D341Med (cell line): ENCODE data around the gene FAM210A.

Experiments
- DNase-seq: peaks from one replicate; pipeline ENCODE4 v3.0.0; 2012; ENCODE audit warnings: low spot score

FAM210A gene

DNA sequence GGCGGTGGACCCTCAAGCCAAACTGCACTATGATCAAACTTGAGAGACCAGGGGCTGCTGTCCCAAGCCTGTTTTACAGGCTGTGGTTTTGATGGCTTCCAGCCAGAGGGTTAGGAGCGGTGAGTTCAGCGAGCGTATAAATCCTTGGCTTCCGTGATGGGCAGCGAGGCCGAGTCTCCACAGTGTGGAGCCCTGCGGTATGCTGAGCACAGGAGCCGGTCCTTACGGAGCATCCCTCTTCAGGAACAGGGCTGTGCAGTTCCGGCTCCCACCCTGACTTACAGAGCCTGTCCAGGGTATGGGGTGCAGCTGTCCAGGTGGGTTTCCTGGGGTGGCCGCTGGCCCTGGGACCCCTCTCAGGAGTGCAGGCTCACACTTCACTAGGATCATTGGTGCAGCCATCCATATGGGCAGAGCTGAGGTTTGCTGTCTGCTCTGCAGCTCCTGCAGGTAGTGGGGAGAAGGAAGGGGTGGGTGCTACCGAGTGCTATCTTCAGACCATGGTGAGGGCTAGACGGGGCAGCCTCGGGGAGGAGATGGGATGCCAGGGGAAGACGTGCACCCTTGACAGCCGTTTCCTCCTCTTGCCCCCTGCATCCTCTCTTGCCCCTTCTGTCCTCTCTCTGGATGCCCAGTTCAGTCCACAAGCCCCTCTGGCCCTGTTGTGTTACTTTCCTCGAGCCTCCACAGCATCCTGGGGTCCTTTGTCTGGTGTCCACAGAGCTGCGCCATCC lies 104.3 kb downstream of the FAM210A start:
- DNase-seq, result no peak

DNA sequence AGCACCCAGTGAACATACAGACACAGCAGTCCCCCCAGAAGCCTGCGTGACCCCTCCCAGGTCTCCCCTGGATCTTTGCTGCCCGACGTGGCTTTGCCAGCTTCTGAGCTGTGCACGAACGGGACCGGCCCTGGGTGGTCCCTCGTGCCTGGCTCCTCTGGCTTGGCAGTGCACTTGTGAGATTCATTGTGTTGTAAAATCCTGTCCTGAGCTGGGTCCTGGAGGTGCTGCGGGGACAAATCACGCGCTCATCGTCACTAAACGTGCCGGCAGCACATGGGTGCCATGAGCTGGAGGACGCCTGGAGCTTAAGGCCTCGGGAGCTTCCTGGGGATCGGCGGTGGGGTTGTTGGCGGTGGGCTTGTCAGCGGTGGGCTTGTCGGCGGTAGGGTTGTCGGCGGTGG lies 104.9 kb downstream of the FAM210A start:
- DNase-seq, result no peak

DNA sequence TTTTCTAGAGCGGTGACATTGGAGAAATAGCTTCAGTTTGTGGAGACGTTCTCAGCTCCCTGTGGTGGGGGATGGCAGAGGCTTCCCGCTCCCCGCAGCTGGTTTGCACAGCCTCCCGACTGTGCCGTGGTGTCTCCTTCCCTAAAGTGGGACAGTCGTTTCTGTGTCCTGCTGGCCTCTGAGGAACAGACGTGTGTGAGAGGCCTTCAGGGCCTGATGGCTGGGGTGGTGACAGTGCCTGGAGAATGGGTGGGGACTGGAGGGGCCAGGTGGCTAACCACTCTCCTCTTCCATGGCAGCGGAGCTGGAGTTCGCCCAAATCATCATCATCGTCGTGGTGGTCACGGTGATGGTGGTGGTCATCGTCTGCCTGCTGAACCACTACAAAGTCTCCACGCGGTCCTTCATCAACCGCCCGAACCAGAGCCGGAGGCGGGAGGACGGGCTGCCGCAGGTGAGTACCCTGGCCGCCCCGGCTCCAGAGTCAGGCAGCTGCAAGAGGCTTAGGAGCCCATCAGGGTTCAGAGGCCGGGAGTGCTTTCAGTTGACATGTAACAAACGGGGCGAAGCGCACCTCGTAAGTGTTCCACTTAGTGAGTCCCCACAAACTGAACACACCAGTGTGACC lies 105.4 kb downstream of the FAM210A start:
- no peak for DNase-seq

DNA sequence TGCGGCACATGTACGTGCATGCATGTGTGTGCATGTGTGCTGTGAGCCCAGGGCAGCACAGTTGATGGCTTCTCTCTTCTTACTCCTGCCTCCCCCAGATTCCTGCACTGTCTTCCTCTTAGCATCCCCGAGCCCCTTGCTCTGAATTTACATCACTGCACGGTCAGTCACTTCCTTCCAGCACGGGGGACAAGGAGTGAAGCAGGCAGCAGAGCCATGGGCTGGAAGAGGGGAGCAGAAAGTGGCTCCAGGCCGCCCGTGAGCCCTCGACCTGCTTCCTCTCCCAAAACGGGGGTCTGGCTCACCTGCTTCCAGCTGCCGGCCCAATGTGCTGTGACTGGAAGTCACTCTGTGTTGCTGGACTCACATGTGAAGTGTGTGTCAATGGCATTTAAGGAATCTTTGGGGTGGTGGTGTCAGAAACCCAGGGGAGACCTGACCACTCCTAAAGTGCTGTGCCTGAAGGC lies 106.1 kb downstream of the FAM210A start:
- no peak for DNase-seq

DNA sequence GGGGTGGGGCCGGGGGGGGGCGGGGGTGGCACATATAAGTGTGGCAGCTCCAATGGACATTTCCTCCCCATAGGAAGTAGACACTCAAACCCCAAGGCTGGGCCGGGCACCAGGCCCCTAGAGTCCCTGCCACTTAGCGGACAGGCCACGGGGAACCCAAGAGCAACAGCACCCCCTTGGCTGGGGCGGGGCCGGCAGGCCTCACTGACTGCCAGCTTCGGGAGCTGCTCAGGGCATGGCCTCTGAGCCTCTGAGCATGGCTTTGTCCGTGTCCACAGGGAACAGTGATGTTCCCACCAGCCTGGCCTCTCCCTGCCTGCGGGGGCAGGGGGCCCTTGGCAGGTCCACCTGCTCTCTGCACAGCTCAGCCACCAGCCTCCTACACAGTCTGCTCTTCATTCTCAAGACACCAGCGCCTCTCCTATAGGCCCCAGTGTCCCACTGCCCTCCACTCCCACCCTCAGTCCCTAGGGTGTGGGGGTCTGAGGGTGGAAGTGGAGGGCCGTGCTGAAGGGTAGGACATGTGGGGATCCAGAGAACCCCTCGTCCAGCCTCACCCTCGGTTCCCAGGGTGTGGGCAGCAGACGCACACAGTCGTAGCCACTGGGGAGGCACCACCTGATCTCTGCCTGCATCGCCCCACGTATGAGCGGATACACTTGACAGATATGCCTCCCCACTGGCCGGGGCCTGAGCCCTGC lies 106.7 kb downstream of the FAM210A start:
- DNase-seq, result no peak

DNA sequence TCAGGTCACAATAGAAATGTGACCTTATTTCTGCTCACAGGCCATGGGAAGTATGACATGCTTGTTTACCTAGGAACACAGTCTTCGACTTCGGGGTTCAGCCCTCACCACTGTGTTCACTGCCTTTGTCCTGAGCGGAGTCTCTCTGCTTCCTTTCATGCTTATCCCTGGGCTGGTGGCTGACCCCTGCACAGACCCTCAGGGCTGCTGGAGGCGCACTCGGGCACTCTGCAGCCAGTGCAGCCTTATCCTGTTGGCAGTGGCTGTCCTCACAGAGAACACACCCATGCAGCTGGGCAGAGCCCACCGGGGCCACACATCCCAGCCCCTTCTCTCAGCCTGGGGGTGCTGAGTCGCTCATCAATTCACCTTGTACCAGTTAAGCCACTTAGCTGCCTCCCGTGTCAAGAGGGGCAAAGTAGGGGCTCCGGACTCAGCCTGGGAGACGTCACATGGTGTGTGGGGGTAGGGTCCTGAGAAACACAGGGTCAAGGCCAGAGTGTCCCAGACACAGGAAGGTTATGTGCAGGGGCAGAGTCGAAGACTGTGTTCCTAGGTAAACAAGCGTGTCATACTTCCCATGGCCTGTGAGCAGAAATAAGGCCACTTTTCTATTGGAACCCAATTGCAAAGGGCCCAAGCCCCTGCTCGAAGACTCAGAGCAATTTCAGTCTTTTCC lies 107.5 kb downstream of the FAM210A start:
- no peak for DNase-seq

DNA sequence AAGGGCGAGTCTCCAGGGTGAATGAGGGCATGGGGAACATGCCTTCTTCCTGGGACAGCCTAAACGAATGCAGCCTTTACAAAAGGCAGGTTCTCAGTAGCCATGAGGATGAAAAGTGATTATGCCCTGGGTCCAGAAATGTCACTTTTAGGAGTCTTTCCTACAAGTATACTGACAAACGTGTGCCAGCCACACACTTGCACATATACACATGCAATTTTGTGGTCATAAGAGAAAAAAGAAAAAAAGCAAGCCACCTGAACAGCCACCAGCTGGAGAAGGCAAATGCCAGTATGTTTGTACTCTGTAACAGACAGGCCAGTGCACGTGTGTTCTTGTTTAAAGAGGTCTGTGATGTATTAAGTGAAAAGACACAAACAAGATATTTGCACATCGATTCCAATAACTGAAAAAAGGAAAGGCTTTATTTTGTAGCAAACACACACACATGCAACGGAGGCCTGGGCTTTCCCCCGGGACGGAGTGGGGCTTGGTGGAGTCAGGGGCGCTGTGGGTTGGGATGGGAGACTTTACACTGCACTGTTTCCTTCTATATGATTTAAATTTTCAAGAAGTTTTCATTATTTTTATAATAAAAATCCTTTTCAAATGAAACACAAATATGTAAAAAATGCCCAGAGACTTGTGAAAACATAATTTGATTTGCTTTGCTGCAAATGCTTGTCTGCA lies 108.4 kb downstream of the FAM210A start:
- DNase-seq, result no peak

DNA sequence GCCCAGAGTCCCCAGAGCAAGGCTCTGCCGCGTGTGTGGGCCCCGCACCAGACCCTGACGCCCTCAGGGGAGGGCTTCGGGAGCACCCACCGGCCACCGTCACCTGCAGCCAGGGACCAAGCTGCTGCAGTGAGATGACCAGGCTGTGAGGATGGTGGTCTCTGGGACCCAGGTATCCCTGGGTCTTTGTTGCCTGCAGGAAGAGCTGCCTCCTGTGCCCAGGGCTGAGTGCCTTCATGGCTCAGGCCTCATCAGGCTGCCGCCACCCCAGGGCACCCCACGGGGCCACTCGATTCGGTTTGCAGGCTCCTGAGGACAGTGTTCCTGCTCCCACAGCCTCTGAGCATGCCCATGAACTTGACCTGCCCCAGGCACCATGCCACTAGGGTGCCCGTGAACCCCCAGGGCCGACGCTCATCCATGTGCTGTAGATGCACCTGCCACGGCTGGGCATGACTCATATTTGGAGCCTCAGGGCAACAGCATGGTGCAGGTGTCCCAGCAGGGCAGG lies 109.8 kb downstream of the FAM210A start:
- no peak for DNase-seq

DNA sequence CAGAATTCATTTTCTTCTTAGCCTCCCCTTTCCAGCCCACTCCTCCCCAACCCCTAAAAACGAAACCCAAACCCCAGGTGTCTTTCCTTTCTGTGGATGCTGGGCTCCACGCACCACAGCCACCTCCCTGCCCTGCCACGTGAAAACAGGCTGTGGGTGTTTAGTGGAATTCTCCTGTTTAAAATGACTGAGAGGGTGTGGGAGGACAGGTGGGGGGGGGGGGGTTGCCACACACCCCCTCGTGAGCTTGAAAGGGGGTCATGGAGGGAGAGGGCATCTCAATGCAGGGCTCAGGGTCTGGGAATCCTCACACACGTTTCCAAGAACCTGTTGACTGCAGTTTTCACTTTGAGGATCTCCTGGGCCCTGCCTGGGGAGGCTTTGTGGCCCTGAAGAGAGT lies 110.3 kb downstream of the FAM210A start:
- no peak for DNase-seq

DNA sequence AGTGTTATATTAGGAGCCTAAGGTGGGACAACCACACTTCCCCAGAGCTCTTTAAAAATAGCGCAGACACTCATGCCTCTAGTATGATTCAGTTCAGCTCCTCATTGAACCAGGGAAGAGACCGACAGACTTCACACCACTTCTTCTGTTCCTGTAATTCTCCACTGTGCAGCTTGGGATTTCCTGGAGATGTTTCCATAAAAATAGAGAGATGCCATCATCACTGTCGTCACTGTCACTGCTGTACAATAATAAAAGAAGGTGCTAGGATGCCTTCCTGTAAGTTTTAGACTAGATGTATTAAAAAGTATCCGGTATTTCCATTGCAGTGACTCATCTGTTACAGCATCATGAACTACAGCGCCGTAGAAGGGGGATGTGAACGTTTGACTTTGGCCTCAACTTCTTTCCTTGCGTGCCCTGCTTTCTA lies 110.9 kb downstream of the FAM210A start:
- no peak for DNase-seq

DNA sequence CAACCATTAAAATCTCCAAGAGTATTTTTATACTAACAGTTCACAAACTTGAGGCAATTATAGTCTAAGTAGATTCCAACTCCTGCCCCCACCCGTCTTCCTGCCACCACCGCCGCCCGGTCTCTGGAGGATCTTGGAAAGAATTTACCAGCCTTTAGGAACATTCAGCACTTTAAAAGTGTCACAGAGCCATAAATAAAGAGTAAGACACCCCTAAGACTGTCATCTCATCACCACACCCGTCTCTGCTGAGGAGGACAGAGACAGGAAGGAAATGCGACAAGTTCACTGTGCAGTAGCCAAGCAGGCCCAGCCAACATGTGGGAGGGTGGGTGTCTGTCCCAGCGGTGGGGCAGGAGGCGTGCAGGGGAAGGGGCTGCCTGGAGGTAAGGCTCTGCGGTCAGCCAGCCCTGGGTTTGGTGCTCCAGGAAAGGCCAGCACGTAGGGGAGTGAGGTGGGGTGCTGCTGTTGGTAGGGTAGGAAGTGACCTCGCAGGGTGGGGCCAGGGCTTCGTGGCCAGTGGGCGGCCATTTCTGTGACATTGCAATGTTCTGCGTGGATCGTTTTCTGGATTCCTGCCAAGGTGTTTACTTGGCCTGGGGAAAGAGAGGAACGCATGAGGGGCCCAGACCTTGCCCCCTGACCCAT lies 111.6 kb downstream of the FAM210A start:
- DNase-seq, result no peak

DNA sequence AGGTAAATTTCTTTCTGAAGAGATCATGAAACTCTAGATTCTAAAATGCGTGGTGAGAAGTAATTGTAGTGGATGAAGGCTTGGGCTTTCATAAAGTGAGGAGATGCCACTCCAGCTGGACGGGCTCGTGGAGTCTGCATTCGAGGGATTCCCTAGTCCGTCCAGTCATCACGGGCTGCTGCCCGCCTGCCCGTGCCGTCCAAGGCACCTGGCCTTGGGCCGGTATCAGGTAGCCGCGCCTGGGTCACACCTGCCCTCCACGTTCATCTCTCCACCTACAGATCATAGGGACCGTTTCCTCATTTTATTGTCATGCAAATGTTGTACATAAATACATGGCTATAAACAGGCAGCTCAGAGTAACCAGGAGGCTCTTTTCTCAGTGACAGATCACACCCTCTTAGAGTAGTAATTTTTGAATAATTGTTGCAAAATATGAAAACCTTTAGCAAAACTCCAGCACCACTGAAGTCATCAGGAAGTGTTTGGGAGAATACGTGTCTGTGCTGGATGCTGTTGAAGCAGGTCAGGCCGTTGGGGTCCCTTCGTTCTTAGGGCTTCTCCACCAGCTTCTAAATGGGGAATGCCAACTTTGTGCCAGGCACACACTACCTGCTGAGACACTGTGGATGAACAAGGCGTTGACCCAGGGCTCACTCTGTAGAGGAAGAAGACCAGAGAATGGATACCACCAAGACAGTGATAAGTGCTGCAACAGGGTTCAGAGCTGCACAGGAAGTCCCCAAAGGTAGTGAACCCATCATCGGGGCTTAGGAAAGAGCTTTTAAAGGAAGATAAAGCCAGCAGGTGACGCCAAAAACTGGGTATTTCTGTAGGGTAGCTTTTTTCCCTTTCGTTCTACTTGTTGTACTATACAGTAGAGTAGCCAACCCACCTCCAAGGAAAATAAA lies 112.5 kb downstream of the FAM210A start:
- no peak for DNase-seq
